ENCODE data around the gene PCDHA13.
A peak's percentile ranks its signal among the peaks of the same experiment; 100 is the strongest.
"Not testable (repeated sequence)": the region's sequence is repeated elsewhere in the genome, so short reads cannot be mapped to it uniquely, and the experiment has no call there.

PCDHA13 gene

DNA sequence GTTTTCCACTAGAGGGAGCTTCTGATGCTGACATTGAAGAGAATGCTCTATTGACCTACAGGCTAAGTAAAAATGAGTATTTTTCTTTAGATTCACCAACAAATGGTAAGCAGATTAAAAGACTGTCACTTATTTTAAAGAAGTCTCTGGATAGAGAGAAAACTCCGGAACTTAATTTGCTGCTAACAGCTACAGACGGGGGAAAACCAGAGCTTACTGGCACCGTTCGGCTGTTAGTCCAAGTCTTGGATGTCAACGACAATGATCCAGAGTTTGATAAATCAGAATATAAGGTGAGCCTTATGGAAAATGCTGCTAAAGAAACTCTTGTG lies 12.4 kb upstream of the PCDHA13 start:
- DNase-seq: no peak

DNA sequence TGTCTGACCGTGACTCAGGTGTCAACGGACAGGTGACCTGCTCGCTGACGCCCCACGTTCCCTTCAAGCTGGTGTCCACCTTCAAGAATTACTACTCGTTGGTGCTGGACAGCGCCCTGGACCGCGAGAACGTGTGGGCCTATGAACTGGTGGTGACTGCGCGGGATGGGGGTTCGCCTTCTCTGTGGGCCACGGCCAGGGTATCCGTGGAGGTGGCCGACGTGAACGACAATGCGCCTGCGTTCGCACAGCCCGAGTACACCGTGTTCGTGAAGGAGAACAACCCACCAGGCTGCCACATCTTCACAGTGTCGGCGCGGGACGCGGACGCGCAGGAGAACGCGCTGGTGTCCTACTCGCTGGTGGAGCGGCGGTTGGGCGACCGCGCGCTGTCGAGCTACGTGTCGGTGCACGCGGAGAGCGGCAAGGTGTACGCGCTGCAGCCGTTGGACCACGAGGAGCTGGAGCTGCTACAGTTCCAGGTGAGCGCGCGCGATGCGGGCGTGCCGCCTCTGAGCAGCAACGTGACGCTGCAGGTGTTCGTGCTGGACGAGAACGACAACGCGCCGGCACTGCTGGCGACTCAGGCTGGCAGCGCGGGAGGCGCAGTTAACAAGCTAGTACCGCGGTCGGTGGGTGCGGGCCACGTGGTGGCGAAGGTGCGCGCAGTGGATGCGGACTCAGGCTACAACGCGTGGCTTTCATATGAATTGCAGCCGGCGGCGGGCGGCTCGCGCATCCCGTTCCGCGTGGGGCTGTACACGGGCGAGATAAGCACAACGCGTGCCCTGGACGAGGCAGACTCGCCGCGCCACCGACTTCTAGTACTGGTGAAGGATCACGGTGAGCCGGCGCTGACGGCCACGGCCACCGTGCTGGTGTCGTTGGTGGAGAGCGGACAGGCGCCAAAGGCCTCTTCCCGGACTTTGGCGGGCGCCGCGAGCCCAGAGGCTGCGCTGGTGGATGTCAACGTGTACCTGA lies 11.4 kb upstream of the PCDHA13 start:
- no peak for DNase-seq

DNA sequence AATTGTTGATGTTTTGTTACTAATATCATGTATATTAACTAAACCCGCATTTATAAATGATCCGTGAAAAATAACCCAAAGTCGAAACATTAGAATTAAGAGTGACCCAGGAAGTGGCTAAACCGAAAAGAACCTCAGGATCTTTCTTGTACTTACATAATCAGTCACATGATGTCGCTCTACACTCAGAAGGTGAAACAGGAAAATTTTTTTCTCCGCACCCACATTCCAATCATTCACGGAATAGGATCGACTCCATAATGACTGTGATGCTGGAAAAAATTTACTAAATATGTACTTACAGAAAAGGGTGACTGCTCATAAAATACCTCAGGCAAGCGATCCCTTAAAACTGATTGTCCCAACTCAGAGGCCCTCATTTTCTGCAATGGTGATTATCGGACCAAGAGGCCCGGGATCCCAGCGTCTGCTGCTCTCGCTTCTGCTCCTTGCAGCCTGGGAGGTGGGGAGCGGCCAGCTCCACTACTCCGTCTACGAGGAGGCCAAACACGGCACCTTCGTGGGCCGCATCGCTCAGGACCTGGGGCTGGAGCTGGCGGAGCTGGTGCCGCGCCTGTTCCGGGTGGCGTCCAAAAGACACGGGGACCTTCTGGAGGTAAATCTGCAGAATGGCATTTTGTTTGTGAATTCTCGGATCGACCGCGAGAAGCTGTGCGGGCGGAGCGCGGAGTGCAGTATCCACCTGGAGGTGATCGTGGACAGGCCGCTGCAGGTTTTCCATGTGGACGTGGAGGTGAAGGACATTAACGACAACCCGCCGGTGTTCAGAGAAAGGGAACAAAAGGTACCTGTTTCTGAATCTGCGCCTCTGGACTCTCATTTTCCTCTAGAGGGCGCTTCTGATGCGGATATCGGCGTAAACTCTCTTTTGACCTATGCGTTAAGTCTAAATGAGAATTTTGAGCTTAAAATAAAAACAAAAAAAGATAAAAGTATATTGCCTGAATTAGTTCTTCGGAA lies 6.5 kb upstream of the PCDHA13 start, which contains the start of gene PCDHA12:
PCDHA12 (plus strand) TSS at position 224 of the 981 bp plus-strand sequence; CDS start at position 389, 165 bp downstream.
- DNase-seq: no peak

DNA sequence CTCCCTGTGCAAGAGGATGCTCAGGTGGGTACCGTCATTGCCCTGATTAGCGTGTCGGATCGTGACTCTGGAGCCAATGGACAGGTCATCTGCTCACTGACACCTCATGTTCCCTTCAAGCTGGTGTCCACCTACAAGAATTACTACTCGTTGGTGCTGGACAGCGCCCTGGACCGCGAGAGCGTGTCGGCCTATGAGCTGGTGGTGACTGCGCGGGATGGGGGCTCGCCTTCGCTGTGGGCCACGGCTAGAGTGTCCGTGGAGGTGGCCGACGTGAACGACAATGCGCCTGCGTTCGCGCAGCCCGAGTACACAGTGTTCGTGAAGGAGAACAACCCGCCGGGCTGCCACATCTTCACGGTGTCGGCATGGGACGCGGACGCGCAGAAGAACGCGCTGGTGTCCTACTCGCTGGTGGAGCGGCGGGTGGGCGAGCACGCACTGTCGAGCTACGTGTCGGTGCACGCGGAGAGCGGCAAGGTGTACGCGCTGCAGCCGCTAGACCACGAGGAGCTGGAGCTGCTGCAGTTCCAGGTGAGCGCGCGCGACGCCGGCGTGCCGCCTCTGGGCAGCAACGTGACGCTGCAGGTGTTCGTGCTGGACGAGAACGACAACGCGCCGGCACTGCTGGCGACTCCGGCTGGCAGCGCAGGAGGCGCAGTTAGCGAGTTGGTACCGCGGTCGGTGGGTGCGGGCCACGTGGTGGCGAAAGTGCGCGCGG lies 5.2 kb upstream of the PCDHA13 start:
- DNase-seq: not testable (repeated sequence)

DNA sequence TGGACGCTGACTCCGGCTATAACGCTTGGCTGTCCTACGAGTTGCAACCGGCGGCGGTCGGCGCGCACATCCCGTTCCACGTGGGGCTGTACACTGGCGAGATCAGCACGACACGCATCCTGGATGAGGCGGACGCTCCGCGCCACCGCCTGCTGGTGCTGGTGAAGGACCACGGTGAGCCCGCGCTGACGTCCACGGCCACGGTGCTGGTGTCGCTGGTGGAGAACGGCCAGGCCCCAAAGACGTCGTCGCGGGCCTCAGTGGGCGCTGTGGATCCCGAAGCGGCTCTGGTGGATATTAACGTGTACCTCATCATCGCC lies 4.7 kb upstream of the PCDHA13 start:
- no peak for DNase-seq

DNA sequence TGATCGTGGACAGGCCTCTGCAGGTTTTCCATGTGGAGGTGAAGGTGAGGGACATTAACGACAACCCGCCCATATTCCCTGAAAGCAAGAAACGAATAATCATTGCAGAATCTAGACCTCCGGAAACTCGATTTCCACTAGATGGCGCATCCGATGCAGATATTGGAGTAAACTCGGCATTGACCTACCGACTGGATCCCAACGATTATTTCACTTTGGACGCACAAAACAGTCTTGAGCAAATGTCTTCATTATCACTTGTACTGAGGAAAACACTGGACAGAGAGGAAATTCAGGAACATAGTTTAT lies 621 bp downstream of the PCDHA13 start:
- DNase-seq: no peak

DNA sequence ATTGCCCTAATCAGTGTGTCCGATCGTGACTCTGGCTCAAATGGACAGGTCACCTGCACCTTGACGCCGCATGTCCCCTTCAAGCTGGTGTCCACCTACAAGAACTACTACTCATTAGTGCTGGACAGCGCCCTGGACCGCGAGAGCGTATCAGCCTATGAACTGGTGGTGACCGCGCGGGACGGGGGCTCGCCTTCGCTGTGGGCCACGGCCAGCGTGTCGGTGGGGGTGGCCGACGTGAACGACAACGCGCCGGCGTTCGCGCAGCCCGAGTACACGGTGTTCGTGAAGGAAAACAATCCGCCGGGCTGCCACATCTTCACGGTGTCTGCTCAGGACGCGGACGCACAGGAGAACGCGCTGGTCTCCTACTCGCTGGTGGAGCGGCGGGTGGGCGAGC lies 1.4 kb downstream of the PCDHA13 start:
- no peak for DNase-seq

DNA sequence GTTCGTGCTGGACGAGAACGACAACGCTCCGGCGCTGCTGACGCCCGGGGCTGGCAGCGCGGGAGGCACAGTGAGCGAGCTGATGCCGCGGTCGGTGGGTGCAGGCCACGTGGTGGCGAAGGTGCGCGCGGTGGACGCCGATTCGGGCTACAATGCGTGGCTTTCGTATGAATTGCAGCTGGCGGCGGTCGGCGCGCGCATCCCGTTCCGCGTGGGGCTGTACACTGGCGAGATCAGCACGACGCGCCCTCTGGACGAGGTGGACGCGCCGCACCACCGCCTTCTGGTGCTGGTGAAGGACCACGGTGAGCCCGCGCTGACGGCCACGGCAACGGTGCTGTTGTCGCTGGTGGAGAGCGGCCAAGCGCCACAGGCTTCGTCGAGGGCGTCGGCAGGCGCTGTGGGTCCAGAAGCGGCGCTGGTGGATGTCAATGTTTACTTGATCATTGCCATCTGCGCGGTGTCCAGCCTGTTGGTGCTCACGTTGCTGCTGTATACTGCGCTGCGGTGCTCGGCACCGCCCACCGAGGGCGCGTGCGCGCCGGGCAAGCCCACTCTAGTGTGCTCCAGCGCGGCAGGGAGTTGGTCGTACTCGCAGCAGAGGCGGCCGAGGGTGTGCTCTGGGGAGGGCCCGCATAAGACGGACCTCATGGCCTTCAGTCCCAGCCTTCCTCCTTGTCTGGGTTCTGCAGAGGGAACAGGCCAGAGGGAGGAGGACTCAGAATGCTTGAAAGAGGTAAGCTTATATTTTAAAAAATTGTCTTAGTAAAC lies 2.2 kb downstream of the PCDHA13 start:
- DNase-seq: no peak

DNA sequence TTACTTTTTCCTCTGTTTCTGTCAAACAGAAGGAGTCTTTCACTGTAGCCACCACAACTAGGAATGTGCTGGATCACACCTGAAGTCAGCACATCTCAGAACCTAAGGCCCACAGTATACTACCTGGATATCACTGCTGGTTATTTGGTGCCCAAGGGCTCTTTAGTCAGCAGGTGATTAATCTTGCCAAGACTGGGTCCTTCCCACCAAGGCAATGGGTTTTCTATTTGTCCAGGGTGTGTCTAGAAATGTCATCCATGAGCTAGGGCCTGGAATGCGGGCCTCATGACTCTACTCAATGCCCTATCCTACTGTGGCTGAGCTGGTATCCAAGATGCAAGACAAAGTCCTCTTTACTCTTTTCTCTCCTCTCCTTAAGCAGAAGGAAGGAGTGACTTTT lies 34.4 kb downstream of the PCDHA13 start:
- DNase-seq: no peak

DNA sequence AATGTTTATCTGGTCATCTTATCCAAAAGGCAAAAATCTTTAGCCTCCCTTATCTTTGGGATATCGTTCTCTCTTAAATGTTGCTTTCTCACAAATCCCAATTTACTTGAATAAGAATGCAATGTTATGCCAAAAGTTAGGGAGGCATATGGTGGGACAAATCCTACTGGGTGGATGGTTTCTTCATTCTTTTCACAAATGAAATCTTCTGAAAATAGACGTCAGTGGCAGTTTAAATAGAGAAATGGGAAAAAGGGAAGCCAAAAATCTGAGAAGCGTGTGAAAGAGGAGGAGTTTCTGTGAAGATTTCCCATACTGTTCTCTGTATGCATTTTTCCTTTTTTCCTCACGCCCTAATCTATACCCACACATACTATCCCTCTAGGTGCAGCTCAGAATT lies 41.7 kb downstream of the PCDHA13 start:
- DNase-seq: no peak

DNA sequence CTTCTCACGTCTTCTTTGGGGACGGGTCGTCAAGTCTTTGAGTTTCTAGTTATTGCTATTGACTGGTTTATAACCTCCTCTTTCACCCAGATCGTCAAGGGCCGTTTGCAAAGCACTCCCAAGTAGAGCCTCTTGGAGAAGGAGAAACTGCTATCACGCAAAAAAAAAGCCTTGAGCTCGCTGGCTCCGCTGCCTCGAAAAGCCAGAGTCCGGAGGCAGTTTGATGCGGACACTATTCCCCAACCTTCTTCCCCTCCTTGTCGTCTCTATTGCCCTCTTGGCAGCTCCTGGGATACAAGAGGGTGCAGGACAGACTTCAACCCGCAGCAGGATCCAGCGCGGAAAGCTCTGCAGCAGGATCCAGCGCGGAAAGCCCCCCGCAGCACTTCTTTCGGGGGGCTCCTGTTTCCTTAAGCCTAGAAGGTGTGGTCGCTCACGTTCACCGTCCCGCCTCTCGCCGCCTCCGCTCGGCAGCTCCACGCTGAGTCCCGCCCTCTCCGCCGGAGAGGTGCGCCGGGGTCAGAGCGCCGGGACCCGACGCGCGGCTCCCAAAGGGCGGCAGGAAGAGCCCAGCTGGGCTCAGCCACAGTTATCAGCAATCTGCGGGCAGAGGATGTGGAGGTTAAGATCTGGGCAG lies 44.0 kb downstream of the PCDHA13 start, which contains the start of gene PCDHAC1:
PCDHAC1 (plus strand) TSS at position 494 of the 637 bp plus-strand sequence. CDS start 594 bp downstream, outside the sequence.
- DNase-seq: peak; percentile 77

DNA sequence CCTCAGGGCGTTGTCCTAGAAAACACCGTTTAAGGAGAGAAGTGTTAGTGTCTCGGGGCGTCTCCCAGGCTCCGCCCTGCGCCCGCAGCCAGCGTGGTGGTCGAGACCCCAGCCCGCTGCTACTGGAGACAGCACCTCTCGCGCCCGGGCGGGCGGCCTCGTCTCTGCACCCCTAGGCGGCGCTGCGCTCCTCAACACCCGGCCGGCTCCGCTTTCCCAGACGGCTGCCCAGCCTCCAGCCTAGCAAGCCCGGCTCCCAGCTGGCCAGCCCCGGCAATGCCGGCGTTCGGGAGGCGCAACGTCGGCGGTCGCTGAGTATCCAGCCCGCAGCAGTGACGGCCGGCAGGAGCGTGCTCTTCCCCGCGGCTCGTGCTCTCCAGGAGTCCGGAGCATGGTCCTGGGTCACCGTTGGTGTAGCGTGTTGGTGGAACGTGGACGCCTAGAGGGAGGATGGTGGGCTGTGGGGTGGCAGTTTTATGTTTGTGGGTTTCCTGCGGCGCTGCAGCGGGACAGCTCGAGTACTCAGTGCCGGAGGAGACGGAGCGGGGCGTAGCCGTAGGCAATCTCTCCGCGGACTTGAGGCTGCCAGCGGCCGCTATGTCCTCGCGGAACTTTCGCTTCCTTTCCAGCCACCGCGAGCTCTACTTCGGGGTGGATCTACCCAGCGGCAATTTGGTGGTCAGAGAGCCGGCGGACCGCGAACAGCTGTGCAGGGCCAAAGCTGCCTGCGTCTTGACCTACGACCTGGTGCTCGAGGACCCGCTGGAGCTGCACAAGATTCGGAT lies 44.7 kb downstream of the PCDHA13 start:
- peak; percentile 84 for DNase-seq

DNA sequence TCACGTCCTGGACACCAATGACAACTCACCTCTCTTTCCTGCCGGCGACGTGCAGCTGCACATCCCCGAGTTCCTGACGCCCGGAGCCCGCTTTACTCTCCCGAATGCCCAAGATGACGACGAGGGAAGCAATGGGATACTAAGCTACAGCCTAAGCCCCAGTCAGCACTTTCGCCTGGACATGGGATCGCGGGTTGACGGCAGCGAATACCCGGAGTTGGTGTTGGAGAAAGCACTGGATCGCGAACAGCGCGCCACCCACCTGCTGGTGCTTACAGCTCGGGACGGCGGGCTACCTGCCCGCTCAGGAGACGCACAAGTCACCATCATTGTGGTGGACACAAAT lies 45.3 kb downstream of the PCDHA13 start:
- DNase-seq: no peak
